ENCODE data around the gene C1orf159. TPM values are rescaled to one million over a fixed set of nuclear protein-coding genes. Genes with fewer than 3 reads are reported as not detected.

The C1orf159 gene
- polyA plus RNA-seq, 4 donors, result 9.2 to 19.0 (median 12.6) TPM

DNA sequence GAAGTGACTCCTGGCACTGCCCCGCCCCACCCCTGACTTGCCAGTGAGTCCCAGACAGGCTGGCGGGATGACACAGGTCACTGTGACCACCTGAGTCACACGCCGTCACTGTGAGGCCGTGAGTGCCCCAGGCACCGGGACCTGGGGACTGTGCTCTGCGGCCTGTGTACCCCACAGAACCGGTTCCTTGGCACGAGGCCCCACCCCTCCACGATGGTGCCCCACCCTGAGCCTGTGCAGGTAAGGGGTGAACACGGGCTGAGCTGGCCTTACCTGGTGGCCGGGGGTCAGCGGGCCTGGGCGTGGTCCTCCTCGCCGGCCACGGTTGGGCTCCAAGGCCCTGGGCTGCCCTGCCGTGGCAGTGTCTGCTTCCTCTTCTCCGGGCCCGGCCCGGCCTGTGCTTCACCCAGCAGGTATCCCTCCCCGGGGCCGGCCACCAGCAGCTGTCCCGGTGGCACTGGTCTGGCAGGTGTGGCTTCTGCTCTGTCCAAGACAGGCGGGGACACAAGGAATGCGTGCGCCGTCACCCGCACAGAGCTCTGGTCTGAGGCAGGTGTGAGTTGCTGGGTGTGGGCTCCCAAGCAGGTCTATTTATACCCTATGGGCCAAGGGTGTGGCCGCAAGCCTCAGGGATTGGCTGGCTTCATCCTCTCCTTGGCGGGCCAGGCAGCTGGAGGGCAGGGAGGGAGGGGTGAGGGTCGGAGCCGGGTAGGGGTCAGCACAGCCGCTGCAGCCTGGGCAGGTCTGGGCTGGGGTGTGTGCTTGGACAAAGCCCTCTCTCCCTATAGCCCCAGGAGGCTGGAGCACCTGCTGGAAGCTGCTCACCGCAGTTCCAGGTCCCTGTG lies 41.9 kb downstream of the C1orf159 start, which contains the start of gene RNF223:
Gene RNF223, minus strand, starts transcription at position 564 of the 845 bp plus-strand sequence. CDS start 1,740 bp downstream, outside the sequence.
- H3K27ac ChIP-seq (ENCODE audit: low read depth in 1 of 3, low read length in 2 of 3), result peak within 1 kb of the TSS in 2 of 3 donors; percentile 50 to 63
- H3K27me3 ChIP-seq (ENCODE audit: control insufficient read depth in 3 of 3, insufficient read depth in 3 of 3, low read length in 3 of 3), result peaks cover 0 to 15% (median 4%) of the 10 kb centered on the region in 3 donors
- H3K9me3 ChIP-seq (ENCODE audit: control insufficient read depth in 2 of 2, insufficient read depth in 1 of 2, low read depth in 1 of 2, low read length in 1 of 2), result no peaks in the 10 kb centered on the region
- FAIRE-seq (no peak), DNase-seq (peak; percentile 83)
- H3K4me3 ChIP-seq (ENCODE audit: low read depth in 1 of 3, low read length in 3 of 3), result no peak within 1 kb of the TSS
- H3K4me1 ChIP-seq (ENCODE audit: control insufficient read depth in 3 of 3, insufficient read depth in 2 of 3, low read depth in 1 of 3, low read length in 2 of 3), result peaks cover 0 to 15% (median 0%) of the 10 kb centered on the region in 3 donors
- 13 to 54% (median 24%) methylated on average over 28 to 35 of the region's 35 CpGs for WGBS, 3 donors
- no peaks in the 10 kb centered on the region for H3K36me3 ChIP-seq (ENCODE audit: control insufficient read depth in 3 of 3, insufficient read depth in 2 of 3, low read depth in 1 of 3, low read length in 3 of 3)

DNA sequence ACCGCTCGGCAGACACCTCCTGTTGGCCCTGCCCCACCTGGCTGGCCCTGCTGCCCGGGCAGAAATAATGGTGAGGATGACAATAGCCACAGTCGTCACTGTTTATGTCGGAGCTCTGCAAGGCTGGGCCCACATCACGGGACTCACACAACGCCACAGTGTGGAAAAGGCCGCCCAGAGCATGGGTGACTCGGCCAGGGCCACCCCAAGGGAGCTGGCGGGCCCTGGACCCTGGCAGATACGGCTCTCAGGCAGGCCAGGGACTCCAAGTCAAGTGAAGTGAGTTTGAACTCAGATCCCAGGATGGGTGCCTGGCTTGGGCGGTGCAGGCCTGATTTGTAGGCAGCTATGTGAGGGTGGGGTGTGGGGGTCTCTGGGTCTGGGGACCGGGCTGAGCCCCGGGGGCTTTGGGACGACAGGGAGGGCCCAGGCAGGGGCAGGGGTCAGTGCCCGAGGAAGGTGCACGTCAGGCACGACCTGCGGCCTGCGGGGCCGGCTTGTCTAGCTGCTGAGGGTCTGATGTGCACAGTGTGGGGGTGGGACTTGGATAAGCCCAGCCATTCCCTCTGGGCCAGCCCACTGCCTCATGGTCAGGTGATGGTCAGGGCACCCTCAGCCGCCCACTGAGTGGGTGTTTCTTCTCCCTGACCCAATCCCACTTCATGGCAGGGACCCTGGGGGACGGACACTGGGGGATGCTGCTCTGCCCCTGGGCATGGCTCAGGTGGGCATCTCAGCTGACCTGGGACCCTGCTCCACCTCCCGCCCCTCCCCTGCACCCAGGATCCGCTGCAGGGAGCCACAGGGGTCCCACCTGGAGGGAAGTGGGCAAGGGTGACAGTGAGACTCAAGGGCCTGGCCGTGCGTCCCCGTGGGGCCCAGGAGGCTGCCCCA lies 42.8 kb downstream of the C1orf159 start:
- Histone ChIP-seq H3K4me1 (ENCODE audit: control insufficient read depth in 3 of 3, insufficient read depth in 2 of 3, low read depth in 1 of 3, low read length in 2 of 3) (peaks cover 0 to 19% (median 0%) of the 10 kb centered on the region in 3 donors), H3K27me3 (ENCODE audit: control insufficient read depth in 3 of 3, insufficient read depth in 3 of 3, low read length in 3 of 3) (peaks cover 0 to 18% (median 4%) of the 10 kb centered on the region in 3 donors), H3K9me3 (ENCODE audit: control insufficient read depth in 2 of 2, insufficient read depth in 1 of 2, low read depth in 1 of 2, low read length in 1 of 2) (no peaks in the 10 kb centered on the region), H3K4me3 (ENCODE audit: low read depth in 1 of 3, low read length in 3 of 3) (no peak overlapping the region), H3K36me3 (ENCODE audit: control insufficient read depth in 3 of 3, insufficient read depth in 2 of 3, low read depth in 1 of 3, low read length in 3 of 3) (no peaks in the 10 kb centered on the region), H3K27ac (ENCODE audit: low read depth in 1 of 3, low read length in 2 of 3) (no peak overlapping the region)
- FAIRE-seq (no peak), DNase-seq (no peak)
- 62 to 76% (median 65%) methylated on average over 27 to 28 of the region's 28 CpGs for WGBS, 3 donors

DNA sequence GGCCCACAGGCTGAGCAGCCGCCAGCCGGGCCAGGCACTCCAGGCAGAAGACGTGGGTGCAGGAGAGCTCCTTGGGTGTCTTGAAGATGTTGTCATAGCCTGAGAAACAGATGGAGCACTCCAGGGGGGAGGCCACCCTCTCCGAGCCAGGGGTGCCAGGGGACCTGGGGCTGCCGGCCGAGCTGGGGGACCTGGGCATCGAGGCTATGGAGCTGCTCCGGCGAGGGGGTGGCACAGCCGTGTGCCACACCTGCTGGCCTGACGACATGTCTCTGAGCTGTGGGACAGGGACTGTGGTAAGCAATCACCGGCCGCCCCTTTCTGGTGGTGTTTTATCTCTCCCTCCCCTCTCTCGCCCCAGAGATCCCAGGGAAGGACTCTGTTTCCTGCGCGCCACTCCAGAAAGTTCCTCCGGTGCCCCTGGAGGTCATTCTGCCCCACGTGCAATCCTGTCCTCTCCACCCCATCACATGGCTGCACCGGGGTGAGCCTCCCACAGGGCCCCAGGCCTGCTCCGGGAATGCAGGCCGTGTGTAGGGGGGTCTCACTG lies 43.5 kb downstream of the C1orf159 start:
- Histone ChIP-seq H3K9me3 (ENCODE audit: control insufficient read depth in 2 of 2, insufficient read depth in 1 of 2, low read depth in 1 of 2, low read length in 1 of 2) (no peaks in the 10 kb centered on the region), H3K4me3 (ENCODE audit: low read depth in 1 of 3, low read length in 3 of 3) (no peak overlapping the region), H3K4me1 (ENCODE audit: control insufficient read depth in 3 of 3, insufficient read depth in 2 of 3, low read depth in 1 of 3, low read length in 2 of 3) (peaks cover 0 to 20% (median 0%) of the 10 kb centered on the region in 3 donors), H3K27ac (ENCODE audit: low read depth in 1 of 3, low read length in 2 of 3) (no peak overlapping the region), H3K27me3 (ENCODE audit: control insufficient read depth in 3 of 3, insufficient read depth in 3 of 3, low read length in 3 of 3) (peaks cover 0 to 25% (median 4%) of the 10 kb centered on the region in 3 donors), H3K36me3 (ENCODE audit: control insufficient read depth in 3 of 3, insufficient read depth in 2 of 3, low read depth in 1 of 3, low read length in 3 of 3) (no peaks in the 10 kb centered on the region)
- FAIRE-seq (no peak), DNase-seq (no peak)
- WGBS, 3 donors, result 66 to 78% (median 67%) methylated on average over 14 to 21 of the region's 21 CpGs

DNA sequence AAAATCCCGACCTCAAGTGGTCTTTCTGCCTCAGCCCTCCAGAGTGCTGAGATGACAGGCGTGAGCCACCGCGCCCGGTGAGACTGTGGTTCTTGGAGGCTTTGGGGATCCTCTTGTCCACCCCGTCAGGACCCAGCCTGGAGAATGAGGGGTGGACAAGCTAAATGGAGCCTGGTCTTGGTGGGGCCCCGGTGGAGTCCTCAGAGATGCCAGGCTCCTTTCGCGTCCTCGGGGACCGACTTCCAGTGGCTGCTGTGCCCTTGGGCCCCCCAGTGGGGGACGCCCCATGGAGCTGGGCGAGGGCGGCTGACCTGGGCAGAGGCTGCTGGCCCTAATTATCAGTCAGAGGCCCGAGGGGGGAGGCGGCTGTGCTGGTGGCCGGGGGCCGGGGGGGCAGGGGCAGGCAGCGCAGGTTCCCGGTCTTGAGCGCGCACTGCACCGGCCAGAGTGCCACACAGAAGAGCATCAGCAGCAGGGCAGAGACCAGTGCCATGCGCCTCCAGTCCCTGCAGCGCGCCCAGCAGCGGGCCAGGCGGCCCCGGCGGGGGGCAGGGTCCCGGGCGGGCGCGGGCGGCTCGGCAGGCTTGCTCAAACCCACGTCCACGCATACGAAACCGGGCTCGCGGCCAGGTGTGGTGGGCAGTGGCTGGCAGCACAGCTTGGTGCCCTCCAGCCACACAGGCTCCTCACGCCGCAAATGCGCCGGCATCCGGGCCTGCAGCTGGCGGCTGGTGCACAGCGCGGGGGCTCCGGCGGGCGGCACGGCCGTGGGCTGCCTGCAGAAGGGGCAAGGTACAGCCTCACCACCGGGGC lies 44.2 kb downstream of the C1orf159 start:
- WGBS, 3 donors, result 74 to 87% (median 75%) methylated on average over 38 to 56 of the region's 56 CpGs
- DNase-seq, result no peak

DNA sequence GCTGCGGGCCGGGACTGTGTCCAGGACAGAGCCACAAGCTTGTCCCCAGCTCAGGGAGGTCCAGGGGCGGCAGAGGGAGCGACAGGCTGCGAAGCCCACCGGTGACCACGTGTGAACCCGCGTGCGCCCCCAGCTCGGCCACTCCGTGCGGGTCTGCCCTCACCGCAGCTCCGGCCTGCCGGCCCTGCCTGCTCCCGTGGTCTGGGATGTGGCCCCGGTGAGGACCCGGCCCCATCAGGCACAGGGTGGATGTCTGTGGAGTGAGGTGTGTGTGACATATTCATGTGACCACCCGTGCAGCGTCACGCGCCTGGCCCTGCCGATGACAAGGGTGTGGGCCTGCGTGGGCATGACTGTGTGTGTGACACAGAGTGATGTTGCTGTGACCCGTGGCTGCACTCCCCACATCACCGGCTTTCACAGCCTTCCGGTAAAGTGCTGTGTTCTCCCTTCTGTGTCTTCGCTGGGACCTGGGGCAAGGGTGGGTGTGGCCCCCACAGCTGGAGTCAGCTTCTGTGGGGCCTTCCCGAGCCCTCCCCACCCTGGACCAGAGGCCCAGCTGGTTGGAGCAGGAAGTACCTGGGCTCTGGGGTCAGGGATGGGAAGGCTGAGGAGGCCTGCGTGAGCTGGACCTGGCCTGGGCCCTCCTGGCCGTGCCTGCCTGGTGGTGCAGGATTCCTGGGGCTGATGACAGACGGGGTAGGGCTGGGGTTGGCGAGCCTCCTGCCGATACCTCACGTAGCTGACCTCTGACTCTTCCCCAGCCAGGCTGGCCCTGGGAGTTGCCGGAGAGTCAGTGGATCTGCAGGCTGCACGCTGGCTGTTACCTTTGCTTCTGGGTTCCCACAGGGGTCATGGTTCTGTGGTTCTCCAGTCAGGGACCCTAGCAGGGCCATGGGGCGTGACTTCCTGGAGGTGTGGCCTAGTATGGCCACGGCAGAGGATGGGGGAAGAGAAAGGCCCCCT lies 45.9 kb downstream of the C1orf159 start:
- no peak overlapping the region for H3K4me3 ChIP-seq (ENCODE audit: low read depth in 1 of 3, low read length in 3 of 3)
- WGBS, 3 donors, result 40 to 62% (median 50%) methylated on average over 36 to 40 of the region's 40 CpGs
- H3K27ac ChIP-seq (ENCODE audit: low read depth in 1 of 3, low read length in 2 of 3), result no peak overlapping the region
- DNase-seq (no peak), FAIRE-seq (no peak)
- H3K36me3 ChIP-seq (ENCODE audit: control insufficient read depth in 3 of 3, insufficient read depth in 2 of 3, low read depth in 1 of 3, low read length in 3 of 3), result no peaks in the 10 kb centered on the region
- H3K27me3 ChIP-seq (ENCODE audit: control insufficient read depth in 3 of 3, insufficient read depth in 3 of 3, low read length in 3 of 3), result peaks cover 0 to 39% (median 4%) of the 10 kb centered on the region in 3 donors
- peaks cover 0 to 23% (median 0%) of the 10 kb centered on the region in 3 donors for H3K4me1 ChIP-seq (ENCODE audit: control insufficient read depth in 3 of 3, insufficient read depth in 2 of 3, low read depth in 1 of 3, low read length in 2 of 3)
- H3K9me3 ChIP-seq (ENCODE audit: control insufficient read depth in 2 of 2, insufficient read depth in 1 of 2, low read depth in 1 of 2, low read length in 1 of 2), result no peaks in the 10 kb centered on the region

More for the DNA sequence above, 44.2 kb downstream of the C1orf159 start:
- peaks cover 0 to 29% (median 4%) of the 10 kb centered on the region in 3 donors for H3K27me3 ChIP-seq (ENCODE audit: control insufficient read depth in 3 of 3, insufficient read depth in 3 of 3, low read length in 3 of 3)
- H3K4me3 ChIP-seq (ENCODE audit: low read depth in 1 of 3, low read length in 3 of 3), result no peak overlapping the region
- H3K36me3 ChIP-seq (ENCODE audit: control insufficient read depth in 3 of 3, insufficient read depth in 2 of 3, low read depth in 1 of 3, low read length in 3 of 3), result no peaks in the 10 kb centered on the region
- H3K27ac ChIP-seq (ENCODE audit: low read depth in 1 of 3, low read length in 2 of 3), result no peak overlapping the region
- no peak for FAIRE-seq
- H3K4me1 ChIP-seq (ENCODE audit: control insufficient read depth in 3 of 3, insufficient read depth in 2 of 3, low read depth in 1 of 3, low read length in 2 of 3), result peaks cover 0 to 20% (median 0%) of the 10 kb centered on the region in 3 donors
- H3K9me3 ChIP-seq (ENCODE audit: control insufficient read depth in 2 of 2, insufficient read depth in 1 of 2, low read depth in 1 of 2, low read length in 1 of 2), result no peaks in the 10 kb centered on the region

DNA sequence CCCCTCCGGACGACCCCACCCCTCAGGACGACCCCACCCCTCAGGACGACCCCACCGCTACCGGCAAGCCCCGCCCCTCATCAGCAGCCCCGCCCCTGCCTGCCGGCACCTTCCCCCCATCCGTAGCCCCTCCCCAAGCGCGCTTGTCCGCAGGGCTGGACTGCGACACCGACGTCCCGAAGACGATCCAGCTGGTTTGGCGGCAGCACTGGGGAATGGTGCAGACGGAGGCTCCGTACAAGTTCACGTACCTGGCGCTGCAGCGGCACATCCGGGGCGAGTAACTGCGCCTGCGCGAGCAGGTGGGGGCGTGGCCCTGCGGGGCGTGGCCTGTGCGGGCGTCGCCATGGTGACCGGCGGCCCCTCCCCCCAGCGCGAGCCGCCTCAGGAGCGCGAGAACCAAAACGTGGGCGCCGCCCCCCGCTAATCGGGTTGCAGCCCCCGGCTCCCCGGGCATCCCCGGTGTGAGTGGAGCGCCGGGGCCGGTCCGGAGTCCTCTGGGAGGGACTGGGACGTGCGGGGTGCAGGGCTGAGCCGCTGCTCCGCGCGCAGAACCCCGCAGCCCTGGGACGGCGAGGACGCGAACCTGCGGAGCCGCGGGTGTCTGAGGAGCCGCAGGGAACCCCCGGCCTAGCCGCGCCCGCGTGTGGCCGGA lies 46.7 kb downstream of the C1orf159 start:
- Histone ChIP-seq H3K9me3 (ENCODE audit: control insufficient read depth in 2 of 2, insufficient read depth in 1 of 2, low read depth in 1 of 2, low read length in 1 of 2) (no peaks in the 10 kb centered on the region), H3K36me3 (ENCODE audit: control insufficient read depth in 3 of 3, insufficient read depth in 2 of 3, low read depth in 1 of 3, low read length in 3 of 3) (no peaks in the 10 kb centered on the region), H3K27me3 (ENCODE audit: control insufficient read depth in 3 of 3, insufficient read depth in 3 of 3, low read length in 3 of 3) (peaks cover 0 to 43% (median 4%) of the 10 kb centered on the region in 3 donors), H3K4me1 (ENCODE audit: control insufficient read depth in 3 of 3, insufficient read depth in 2 of 3, low read depth in 1 of 3, low read length in 2 of 3) (peaks cover 0 to 22% (median 0%) of the 10 kb centered on the region in 3 donors), H3K27ac (ENCODE audit: low read depth in 1 of 3, low read length in 2 of 3) (peak overlapping the region; percentile 72 to 93 (median 82)), H3K4me3 (ENCODE audit: low read depth in 1 of 3, low read length in 3 of 3) (peak overlapping the region; percentile 44 to 65 (median 45))
- no peak for FAIRE-seq
- peak; percentile 72 to 88 for DNase-seq
- 2 to 4% (median 2%) methylated on average over 64 to 75 of the region's 75 CpGs for WGBS, 3 donors
